GM19351 (cell line): Measurements from ENCODE around the gene MPG.

Source experiments
- ATAC-seq: cut with Tn5 transposase; IDR thresholded peaks from one replicate; pipeline ENCODE4 v1.9.1; 2021; ENCODE audit warnings: mild to moderate bottlenecking, moderate library complexity; ENCODE audit not compliant: unreplicated experiment

The MPG gene

DNA sequence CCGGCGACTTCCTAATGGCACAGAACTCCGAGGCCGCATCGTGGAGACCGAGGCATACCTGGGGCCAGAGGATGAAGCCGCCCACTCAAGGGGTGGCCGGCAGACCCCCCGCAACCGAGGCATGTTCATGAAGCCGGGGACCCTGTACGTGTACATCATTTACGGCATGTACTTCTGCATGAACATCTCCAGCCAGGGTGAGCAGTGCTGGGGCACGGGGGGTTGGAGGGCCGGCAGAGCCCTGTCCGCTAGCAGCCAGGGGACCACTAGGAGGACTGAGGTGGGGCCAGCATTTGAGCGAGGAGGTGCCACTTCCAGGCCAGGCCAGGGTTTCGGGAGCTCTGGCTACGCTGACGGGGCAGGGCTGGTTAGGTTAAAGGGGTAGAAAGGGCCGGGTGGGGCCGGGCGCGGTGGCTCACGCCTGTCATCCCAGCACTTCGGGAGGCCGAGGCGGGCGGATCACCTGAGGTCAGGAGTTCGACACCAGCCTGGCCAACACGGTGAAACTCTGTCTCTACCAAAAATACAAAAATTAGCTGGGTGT, 5.1 kb downstream of the MPG start:
- no peak for ATAC-seq

DNA sequence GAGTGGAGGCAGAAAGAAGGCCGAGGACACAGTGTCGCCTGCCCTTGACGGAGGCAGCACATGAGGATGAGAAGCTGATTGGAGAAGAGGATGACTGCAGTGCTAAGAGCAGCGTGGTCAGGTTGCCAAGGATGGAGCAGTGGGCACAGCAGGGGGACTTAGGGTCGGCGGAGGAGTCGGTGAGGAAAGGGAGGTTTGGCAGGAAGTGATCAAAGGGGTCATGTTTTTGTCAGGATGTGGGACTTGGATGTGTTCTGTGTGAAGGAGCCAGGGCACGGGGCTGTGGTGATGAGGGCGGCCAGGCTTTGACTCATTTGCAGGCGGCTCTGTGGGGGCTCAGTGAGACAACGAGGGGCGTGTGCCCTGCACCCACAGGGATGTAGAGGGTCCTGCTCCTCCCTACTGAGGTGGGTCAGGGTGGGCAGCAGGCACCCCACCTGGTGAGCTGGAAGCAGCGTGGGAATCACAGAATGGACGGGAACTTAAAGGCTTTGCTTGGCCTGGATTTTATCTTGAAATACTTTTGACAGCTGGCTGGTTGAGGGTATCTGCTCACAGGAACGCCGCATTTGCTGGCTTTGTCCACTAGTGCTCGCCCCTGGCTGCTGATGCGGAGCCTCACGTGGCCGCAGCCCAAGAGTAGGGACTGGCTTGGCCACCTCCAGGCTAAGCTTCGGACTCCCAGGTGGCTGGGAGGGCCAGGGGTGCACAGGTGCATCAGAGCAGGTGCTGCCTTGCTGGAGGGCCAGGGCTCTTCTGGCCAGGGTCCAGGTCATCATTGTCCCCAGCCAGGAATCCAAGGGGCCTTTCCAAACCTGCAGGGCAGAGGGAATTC, 6.0 kb downstream of the MPG start:
- no peak for ATAC-seq

DNA sequence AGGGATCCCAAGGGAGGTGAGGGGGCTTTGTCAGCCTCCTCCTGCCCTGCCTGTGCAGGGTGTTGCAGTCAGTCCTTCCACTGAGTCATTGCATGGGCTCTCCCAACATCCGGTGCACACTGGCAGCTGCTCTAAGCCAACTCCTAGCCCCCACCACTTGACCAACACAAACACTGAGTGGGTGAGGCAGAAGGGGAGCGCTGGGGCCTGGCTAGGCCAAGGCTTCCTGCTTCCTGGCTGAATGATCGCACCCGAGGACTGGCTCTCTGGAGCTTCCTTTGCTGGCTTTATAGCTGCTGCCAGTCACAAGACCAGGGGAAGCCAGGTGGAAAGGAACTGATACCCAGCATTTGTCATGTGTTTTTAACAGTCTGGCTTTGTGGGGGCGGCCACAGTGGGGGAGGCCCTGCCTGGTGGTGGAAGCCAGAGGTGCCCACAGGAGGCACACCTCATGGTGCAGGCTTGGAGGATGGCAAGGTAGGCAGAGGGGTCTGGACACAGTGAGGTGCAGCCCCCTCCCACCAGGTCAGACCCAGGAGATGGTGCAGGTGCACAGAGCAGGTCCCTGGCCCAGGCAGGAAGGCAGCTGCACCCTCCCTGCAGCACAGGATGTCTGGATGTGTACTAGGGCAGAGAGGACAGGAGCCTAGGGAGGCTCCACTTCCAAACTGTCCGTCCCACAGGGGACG, 6.8 kb downstream of the MPG start:
- no peak for ATAC-seq

DNA sequence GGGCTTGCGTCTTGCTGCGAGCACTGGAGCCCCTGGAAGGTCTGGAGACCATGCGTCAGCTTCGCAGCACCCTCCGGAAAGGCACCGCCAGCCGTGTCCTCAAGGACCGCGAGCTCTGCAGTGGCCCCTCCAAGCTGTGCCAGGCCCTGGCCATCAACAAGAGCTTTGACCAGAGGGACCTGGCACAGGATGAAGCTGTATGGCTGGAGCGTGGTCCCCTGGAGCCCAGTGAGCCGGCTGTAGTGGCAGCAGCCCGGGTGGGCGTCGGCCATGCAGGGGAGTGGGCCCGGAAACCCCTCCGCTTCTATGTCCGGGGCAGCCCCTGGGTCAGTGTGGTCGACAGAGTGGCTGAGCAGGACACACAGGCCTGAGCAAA, 7.4 kb downstream of the MPG start:
- ATAC-seq, result no peak

DNA sequence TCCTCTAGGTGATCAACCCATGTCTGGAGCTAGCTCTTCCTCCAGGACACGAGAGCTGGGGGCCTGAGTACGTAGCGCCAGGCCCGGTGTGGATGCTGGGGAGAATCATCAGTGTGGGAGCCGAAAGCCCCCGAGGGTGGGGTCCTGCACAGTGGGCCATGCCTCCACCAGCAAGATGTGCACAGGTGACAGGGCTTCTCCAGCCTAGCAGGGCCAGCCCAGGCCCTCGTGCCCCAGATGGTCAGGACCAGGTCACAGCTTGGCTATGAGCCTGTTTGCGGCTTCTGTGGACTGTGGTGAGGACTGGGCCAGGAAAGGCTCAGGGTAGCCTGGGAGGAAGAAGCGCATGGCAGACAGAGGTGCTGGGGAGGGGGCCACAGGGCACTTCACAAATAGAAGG, 7.8 kb downstream of the MPG start:
- no peak for ATAC-seq

DNA sequence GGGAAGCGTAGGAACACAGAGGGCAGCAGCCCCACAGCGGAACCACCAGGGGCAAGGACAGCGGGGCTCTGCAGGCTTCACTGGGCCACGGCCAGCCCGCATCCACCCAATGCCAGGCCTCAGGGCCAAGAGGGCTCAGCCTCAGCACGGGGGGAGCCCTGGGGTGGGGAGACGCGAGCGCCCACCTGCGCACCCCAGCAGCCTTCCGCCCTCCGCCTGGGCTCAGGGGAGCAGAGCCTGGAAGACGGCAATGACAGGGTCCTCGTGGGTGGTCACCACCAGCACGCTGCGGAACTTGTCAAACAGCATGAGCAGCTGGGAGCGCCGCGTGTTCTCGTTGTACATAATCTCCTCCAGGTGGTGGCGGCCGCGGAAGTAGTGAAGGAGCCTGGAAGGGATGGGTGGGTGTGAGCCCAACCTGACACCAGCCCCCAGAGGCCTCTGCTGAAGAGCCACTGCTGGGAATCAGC, 8.5 kb downstream of the MPG start:
- no peak for ATAC-seq

DNA sequence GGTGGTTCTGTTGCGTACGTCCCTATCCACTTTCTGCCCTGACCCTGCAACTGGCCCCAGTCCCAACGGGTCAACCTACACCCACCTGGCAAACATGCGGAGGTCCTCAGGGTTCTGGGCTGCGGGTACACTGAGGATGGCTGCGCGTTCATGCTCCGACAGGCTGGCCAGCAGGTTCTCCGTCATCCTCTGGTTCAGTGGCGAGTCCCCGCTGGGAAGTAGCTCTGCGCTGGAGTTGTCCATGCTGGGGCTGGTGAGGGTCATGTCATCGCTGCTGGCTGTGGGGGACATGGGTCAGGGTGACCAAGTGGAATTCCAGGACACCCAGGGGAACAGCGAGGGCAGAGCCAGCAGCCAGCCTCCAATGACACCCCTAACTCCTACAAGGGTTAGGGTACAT, 10.6 kb downstream of the MPG start:
- ATAC-seq, result no peak

DNA sequence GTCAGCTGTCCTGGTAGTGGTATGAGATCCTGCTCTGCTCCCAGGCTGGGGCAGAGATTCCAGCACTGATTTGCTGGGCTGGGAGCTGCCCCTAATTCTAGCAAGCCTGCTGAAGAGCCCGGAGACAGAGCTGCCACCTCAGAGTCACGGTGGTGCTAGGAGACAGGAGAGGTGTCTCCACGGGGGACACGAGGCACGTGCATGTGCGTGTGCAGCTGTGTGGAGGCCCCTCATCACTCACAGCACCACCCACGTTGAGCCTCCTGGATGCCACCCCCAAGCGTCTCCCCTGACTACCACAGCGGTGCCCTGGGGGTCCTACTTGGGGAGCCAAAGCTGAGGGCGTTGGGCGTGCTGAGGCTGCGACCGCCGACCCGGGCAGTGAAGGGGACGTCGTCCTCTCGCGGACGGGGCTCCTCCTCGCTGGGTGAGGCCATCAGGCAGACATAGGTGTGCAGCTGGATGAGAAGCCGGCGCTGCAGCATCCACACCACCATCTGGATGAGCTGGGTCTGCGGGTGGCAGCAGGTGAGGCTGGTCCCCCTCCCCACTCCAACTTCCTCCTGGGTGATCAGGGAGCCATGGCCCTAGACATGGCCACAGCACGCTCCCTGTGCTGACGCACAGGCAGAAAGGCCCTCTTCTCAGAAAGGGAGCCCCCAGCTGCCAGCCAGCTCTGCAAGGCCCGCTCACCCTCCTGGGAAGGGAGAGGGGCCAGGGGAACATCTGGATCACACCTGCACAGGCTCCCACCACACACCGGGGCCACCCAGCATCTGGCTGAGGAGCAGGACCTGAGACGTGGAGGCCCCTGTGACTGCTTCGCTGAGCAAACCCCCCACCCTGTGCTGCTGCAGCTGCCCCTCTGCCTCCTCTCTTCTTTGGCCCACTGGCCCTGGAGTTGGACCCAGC, 11.6 kb downstream of the MPG start:
- no peak for ATAC-seq

DNA sequence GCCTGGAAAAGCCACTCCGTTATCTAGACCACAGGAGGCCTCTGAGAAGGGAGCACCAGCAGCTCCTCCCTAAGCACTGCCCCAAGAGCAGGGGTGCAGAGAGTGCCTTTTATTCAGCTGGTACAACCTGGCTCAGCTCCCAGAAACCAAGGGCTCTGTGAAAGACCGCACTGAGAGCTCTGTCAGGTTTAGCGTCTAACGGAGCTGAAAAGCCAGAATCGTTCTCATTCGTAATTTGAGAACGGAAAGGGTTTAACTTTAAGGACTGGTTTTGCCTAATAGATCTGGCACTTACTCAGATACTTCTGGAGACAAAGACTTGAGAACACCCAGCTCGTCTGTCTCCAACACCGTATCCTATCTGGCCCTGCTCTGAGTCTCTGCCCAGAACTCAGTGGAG, 13.5 kb downstream of the MPG start:
- ATAC-seq, result no peak

DNA sequence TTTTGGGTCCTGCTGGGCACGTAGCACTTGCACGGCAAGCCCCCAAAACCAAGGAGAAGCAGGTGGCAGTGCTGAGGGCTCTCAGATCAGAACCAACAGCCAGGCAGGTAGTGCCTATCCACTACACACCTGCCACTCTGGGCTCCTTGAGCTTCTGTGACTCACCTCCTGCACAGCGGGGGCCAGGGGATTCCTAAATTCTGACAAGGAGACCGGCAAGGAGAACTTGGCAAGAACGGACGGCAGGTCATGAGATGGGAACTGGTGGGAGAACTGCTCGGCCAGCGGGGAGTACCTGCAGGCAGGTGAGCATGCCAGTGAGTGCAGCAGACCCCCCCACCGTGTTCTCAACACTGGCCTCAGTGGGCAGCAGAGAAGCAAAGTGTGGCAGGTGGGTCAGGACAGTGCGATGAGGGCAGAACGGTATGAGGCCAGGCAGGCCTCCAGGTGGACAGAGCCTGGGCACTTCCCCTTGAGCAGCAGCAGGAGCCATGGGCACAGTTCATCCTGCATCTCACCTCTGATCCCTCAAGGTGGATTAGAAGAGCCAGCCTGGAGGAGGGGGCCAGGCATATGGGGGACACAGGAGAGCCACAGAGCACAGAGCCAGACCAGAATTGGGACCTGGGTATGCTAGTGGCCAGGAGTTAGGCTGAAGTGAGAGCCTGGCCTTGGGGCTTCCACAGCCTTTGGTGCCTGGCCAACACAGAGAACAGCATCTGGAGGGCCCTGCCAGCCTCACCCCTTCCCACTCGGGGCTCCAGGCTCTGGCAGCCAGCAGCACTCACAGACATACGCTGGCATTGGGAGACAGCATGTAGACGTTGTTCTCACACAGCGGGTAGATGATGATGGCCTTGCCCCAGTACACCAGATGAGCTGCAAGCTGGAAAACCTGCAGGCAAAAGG, 14.7 kb downstream of the MPG start:
- no peak for ATAC-seq

DNA sequence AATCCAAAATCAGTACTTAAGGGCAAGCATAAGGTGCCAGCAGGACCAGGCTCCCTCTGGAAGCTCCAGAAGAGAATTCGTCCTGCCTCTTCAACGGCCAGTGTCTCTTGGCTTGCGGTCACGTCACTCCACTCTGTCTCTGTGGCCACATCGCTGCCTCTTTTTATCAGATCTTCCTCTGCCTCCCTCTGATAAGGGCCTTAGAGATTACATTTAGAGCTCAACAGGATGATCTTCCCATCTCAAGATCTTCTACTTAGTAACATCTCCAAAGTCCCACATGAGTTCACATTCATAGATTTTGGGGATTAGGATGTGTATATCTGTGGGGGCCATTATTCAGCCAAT, 16.9 kb downstream of the MPG start:
- no peak for ATAC-seq

DNA sequence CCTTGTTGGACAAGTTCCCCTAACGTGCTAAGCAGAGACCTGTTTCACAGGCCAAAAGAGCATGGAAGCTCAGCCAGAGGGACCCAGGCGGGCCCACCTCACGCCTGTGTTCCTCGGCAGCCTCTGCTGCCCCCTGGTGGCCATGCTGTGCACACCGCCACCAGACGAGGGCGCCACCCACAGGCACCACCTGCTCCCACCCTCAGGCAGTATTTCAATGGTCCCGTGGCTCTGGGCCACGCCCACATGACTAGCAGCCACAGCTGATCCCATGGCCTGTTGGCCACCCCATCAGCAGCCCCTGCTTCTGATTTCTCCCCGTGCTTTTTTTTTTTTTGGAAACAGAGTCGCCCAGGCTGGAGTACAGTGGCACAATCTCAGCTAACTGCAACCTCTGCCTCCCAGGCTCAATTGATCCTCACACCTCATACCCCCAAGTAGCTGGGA, 18.9 kb downstream of the MPG start:
- peak; percentile 62 for ATAC-seq

DNA sequence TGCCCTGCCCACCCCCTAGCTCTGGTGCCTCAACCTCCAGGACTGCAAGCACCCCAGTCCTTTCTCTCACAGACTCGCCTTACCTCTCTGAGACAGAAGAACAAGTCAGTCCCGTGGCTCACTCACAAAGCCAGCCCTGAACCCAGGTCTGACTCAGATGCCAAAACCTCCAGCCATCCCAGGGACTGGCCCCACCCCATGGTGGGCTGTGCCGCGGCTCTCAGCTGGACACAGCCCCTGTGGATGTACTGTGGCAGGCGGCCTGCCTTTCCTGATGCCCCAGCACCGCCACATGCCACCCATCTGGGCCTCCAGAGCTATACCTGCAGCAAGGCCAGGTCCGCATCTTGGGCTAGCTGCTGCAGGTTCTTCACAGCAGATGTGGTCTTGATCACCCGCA, 19.8 kb downstream of the MPG start:
- no peak for ATAC-seq

DNA sequence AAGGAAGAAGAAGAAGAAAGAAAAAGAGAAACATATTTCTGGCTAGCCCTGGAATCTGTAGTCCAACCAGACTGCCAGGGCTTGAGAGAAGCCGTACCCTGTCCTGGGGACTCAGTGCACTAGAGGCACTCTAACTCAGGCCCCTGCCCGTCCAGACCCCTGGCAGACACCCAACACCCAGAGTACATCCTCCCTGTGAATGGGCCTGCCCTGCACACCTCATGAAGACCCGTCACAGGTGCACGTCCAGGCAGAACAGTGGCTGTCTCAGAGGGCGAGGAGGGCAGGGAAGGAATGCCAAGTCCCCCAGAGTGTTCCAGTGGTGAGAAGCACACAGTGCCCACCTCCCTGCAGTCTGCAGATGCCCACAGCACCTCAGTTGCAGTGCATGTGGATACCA, 23.0 kb downstream of the MPG start:
- no peak for ATAC-seq

DNA sequence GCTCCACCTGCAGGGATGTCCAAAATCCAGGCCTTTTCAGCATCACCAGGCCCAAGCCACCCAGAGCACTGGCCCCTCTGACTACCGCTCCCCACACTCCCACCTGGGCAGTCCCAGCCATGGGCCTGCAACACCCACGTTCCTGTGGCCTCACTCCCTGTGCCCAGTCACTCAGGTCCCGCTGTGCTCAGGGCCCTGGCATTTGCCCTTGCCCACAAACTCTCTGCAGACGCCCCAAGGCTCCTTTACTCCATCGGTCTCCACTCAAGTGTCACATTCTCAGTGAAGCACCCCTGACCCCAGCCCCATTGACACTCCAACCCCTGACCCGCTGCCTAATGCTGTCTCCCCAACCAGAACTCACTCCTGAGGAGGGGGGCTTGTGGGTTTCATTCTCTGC, 23.6 kb downstream of the MPG start:
- ATAC-seq, result no peak

DNA sequence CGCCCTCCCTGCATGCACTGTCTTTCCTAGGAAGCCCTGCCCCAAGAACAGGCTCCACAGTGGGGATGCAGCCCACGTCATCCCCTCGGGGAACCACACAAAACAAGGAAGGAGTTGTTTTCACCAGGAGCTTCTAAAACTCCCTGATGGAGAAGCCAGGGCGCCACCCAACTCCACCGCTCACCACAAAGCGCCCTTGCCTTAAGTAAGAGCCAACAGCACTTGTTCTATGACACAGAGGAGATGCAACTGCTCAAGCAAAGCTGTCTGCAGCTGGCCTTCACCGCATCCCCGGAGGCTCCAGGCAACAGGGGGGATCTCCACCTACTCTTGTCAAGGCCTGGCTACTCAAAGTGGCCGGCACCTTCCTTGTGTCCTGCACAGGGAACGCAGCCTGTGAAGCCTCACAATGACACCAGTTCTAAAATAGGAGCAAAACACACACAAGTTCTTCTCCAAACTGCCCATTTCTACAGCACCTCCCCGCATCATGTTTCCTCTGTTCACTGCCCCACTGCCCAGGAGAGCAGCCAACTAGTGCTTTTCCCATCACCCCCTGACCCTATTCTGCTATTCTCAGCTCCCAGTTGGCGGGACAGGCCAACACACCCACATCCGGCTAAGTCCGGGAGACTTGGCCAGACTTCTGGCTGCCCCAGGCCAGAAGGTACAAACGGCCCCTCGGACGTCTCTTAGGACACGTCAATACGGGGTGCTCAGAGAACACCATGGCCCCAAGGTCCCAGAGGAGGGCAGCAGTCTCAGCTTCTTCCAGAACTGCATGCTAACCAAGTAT, 24.2 kb downstream of the MPG start:
- no peak for ATAC-seq

DNA sequence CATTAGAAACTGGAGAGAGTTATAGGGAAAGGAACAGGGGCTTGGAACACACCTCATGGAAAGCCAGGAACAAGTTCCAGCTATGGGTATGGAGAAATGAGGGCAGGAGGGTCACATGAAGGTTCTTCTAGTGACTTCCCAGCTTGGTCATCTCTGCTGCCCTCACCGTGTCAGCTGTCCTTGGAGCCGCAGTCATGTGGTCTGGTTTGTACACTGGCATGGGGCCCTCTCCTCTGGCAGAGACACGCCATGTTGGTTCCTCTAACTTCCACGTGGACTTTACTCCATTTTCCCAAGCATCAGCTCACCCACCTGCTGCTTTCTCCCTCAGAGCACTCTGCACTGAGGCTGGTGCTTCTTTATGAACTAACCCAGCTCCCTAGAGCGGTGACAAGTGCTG, 26.3 kb downstream of the MPG start:
- ATAC-seq, result no peak

DNA sequence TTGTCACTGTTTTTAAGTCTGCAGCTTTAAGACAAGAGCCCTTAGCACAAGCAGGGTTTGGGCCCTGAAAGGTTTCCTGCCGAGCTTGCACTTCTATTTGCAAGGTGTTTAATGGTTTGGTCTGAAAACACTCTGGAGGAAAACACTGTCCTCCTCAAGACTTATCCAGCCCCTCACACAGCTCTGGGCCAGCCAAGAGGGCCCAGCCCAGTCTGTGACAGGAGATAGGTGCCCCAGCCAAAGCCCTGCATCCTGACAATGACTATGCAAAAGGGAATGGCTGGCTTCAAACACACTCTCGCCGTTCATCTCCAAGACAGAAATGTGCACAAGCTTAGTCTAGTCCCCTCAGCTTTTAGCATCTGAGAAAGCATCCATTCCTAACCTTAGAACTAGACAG, 26.9 kb downstream of the MPG start:
- ATAC-seq, result no peak

DNA sequence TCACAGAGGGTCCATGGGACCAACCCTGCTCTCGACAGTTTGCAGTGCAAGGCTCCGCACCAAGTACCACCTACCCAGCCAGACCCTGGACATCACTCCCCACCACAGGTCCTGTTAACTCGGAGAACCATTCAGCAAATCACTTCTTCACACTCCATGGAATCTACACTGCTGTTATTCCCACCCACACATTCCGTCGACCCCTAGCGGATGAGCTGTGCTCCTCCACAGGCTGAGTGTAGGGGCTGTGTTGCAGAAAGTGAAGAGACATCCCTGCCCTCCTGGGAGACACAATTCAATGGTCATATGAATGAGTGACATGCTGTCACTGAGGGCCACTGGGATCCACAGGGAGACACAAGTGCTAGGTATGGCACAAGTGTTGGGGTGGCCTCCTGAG, 27.5 kb downstream of the MPG start:
- ATAC-seq, result no peak
